Right lobe of liver (tissue), 6 donors: ENCODE data around the gene CPSF7. TPM values are rescaled to one million over a fixed set of nuclear protein-coding genes. Genes with fewer than 3 reads are reported as not detected.

Experiments
- ATAC-seq, 4 donors: fragments of 200-7000 bp; cut with Tn5 transposase; one replicate each; pipeline ENCODE4 v1.9.1; 2020; ENCODE audit warnings: mild to moderate bottlenecking in 4 of 4, moderate library complexity in 4 of 4
- DNase-seq, 3 donors: peaks; one replicate each; pipeline ENCODE4 v3.0.0-alpha.2; 2020
- H3K27ac ChIP-seq, 3 donors: fragments of 200-600 bp; one replicate each; pipeline ENCODE4 v1.8.0; 2022
- H3K27me3 ChIP-seq, 2 donors: fragments of 200-600 bp; one replicate each; pipeline ENCODE4 v1.8.0; 2022
- H3K36me3 ChIP-seq, 4 donors: fragments of 200-600 bp; sonication (generic) in 1 of 4; one replicate each; pipeline versions ENCODE4 v1.5.1 to v1.8.0; 2017 to 2022; ENCODE audit warnings: control low read depth in 1 of 4
- H3K4me1 ChIP-seq, 4 donors: fragments of 200-600 bp; sonication (generic) in 1 of 4; one replicate each; pipeline versions ENCODE4 v1.5.1 to v1.8.0; 2017 to 2022; ENCODE audit warnings: control low read depth in 1 of 4
- H3K4me3 ChIP-seq, 3 donors: fragments of 200-600 bp; one replicate each; pipeline ENCODE4 v1.8.0; 2022
- H3K9me3 ChIP-seq, 4 donors: fragments of 200-600 bp; sonication (generic) in 1 of 4; one replicate each; pipeline versions ENCODE4 v1.5.1 to v1.8.0; 2017 to 2022; ENCODE audit warnings: control low read depth in 1 of 4
- POLR2A ChIP-seq: fragments of 450-650 bp; IDR thresholded peaks from one replicate; pipeline ENCODE4 v1.6.1; 2017; ENCODE audit warnings: antibody characterized with exemption, mild to moderate bottlenecking
- WGBS: methylation state at CpG from one replicate; pipeline ENCODE4 v1.1.6; 2018; ENCODE audit warnings: low coverage, low lambda C conversion rate; ENCODE audit not compliant: insufficient coverage; ENCODE audit errors: missing lambda C conversion rate; 5-methylcytosine and 5-hydroxymethylcytosine counted together
- intact Hi-C, 2 donors: fragments of 100-400 bp; cut with DNase I; formaldehyde crosslinking; loops; one replicate each; pipeline versions ENCODE4 v1.11.2 to v1.14.1; 2022
- total RNA-seq, 6 experiments: library from RNA; depleted of rRNA in 2 of 6; stranded (reverse); fragments of >200 nt in 2 of 6; fragmentation: NEBNext Ultra II Directional in 3 of 6; extraction: Animal tissue kit (Norgen Biotek cat#: 25700) in 3 of 6; gene quantifications; one replicate each; pipeline versions ENCODE4 v1.1.0 to v1.2.4, GENCODE V29; 2016 to 2023
- TF ChIP-seq, protein P1 (sequence below), 4 donors: fragments of 200-600 bp in 3 of 4; fragments of 450-650 bp in 1 of 4; IDR thresholded peaks; one replicate each; pipeline versions ENCODE4 v1.5.1 to v1.8.0; 2016 to 2022; ENCODE audit warnings: antibody characterized with exemption in 4 of 4, mild to moderate bottlenecking in 2 of 4
- donor health status: DM: no; HTN: yes; CAD: no.
- donor health status: DM: no; HTN: no; CAD: no.
- donor health status: DM: no; HTN: no; CAD: no.
- donor health status: DM: no; HTN: yes; CAD: no.
- donor health status: DM: no; HTN: yes; CAD: no.

Gene CPSF7
- total RNA-seq, 6 experiments from 2014 or later: 16.7 to 52.0 (median 31.7) TPM

DNA sequence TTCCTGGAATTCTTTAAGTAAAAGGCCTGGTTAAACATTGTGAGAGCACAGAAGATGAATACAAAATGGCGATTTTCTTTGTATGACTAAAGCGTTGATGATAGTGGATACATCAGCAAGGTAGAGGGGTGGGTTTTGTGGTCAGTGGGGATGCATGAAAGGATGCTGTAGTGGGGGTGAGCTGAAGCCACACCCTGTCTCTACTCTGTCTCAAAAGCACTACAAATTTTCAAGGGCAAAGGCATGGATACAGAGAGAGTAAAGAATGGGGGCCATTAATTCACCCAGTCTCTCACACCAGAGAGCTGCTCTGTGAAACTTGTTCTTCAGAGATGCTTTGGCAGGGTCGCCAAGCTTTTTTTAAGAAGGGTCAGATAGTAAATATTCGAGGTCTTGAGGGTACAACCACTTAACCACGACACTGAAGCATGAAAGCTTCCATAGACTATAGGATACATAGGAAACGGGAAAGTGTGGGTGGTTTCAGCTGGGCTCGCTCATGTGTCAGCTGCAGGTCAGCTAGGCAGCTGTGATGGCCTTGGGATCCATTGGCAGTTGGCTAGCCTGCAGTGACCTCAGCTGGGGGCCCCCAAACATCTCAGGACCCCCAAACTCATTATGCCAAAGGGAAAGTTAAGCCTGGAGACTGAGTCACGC lies 59.3 kb downstream of the CPSF7 start:
- 75% methylated on average over 5 of the region's 8 CpGs for WGBS

GRCh38 chr11:61369372-61370348 lies 60.1 kb downstream of the CPSF7 start:
- DNase-seq (peak; percentile 79 to 91 (median 89)), ATAC-seq (peak; percentile 94 to 97 (median 96))
- Histone ChIP-seq H3K27me3 (no peaks in the 10 kb centered on the region), H3K27ac (peak overlapping the region in 2 of 3 donors; percentile 65 to 70), H3K9me3 (no peaks in the 10 kb centered on the region), H3K4me3 (no peak overlapping the region), H3K4me1 (peaks cover 0 to 28% (median 14%) of the 10 kb centered on the region in 4 donors), H3K36me3 (peaks cover 0 to 38% (median 13%) of the 10 kb centered on the region in 4 donors)
- WGBS: 32% methylated on average over 8 of the region's 9 CpGs
- TF ChIP-seq, protein P1, sequence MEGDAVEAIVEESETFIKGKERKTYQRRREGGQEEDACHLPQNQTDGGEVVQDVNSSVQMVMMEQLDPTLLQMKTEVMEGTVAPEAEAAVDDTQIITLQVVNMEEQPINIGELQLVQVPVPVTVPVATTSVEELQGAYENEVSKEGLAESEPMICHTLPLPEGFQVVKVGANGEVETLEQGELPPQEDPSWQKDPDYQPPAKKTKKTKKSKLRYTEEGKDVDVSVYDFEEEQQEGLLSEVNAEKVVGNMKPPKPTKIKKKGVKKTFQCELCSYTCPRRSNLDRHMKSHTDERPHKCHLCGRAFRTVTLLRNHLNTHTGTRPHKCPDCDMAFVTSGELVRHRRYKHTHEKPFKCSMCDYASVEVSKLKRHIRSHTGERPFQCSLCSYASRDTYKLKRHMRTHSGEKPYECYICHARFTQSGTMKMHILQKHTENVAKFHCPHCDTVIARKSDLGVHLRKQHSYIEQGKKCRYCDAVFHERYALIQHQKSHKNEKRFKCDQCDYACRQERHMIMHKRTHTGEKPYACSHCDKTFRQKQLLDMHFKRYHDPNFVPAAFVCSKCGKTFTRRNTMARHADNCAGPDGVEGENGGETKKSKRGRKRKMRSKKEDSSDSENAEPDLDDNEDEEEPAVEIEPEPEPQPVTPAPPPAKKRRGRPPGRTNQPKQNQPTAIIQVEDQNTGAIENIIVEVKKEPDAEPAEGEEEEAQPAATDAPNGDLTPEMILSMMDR (IDR thresholded peaks at IDR 0.05): no peak
- no peak for TF ChIP-seq POLR2A
- intact Hi-C loops: no loop called here

More for the DNA sequence above, 59.3 kb downstream of the CPSF7 start:
- ATAC-seq: no peak
- H3K36me3 ChIP-seq: peaks cover 0 to 30% (median 11%) of the 10 kb centered on the region in 4 donors
- H3K27ac ChIP-seq: peak overlapping the region in 2 of 3 donors; percentile 4 to 65
- no peak for TF ChIP-seq POLR2A
- TF ChIP-seq, protein P1 (IDR thresholded peaks at IDR 0.05): no peak
- no peak for DNase-seq
- H3K4me3 ChIP-seq: no peak overlapping the region
- peaks cover 0 to 31% (median 14%) of the 10 kb centered on the region in 4 donors for H3K4me1 ChIP-seq
- no peaks in the 10 kb centered on the region for H3K9me3 ChIP-seq
- intact Hi-C loops: no loop called here
- H3K27me3 ChIP-seq: no peaks in the 10 kb centered on the region

GRCh38 chr11:61368646-61369045 lies 61.1 kb downstream of the CPSF7 start:
- no peak for DNase-seq
- no peak for ATAC-seq
- intact Hi-C loops: no loop called here
- peaks cover 0 to 38% (median 14%) of the 10 kb centered on the region in 4 donors for H3K4me1 ChIP-seq
- peaks cover 0 to 44% (median 15%) of the 10 kb centered on the region in 4 donors for H3K36me3 ChIP-seq
- H3K27me3 ChIP-seq: no peaks in the 10 kb centered on the region
- TF ChIP-seq, protein P1 (IDR thresholded peaks at IDR 0.05): no peak
- TF ChIP-seq POLR2A: no peak
- 90% methylated on average over 3 of the region's 7 CpGs for WGBS
- peak overlapping the region in 2 of 3 donors; percentile 47 to 70 for H3K27ac ChIP-seq
- no peaks in the 10 kb centered on the region for H3K9me3 ChIP-seq
- no peak overlapping the region for H3K4me3 ChIP-seq

GRCh38 chr11:61367406-61367805 lies 62.4 kb downstream of the CPSF7 start:
- DNase-seq (no peak), ATAC-seq (no peak)
- intact Hi-C loops: no loop called here
- H3K9me3 ChIP-seq: no peaks in the 10 kb centered on the region
- peaks cover 0 to 42% (median 17%) of the 10 kb centered on the region in 4 donors for H3K4me1 ChIP-seq
- TF ChIP-seq POLR2A: no peak
- TF ChIP-seq, protein P1 (IDR thresholded peaks at IDR 0.05): no peak
- WGBS: 74% methylated on average over 5 of the region's 6 CpGs
- peaks cover 0 to 44% (median 15%) of the 10 kb centered on the region in 4 donors for H3K36me3 ChIP-seq
- H3K27me3 ChIP-seq: no peaks in the 10 kb centered on the region
- H3K4me3 ChIP-seq: no peak overlapping the region
- H3K27ac ChIP-seq: no peak overlapping the region
